ENCODE data around the gene GPR31. TPM values are rescaled to one million over a fixed set of nuclear protein-coding genes. Genes with fewer than 3 reads are reported as not detected.

The GPR31 gene, protein sequence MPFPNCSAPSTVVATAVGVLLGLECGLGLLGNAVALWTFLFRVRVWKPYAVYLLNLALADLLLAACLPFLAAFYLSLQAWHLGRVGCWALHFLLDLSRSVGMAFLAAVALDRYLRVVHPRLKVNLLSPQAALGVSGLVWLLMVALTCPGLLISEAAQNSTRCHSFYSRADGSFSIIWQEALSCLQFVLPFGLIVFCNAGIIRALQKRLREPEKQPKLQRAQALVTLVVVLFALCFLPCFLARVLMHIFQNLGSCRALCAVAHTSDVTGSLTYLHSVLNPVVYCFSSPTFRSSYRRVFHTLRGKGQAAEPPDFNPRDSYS
- total RNA-seq, result not detected

DNA sequence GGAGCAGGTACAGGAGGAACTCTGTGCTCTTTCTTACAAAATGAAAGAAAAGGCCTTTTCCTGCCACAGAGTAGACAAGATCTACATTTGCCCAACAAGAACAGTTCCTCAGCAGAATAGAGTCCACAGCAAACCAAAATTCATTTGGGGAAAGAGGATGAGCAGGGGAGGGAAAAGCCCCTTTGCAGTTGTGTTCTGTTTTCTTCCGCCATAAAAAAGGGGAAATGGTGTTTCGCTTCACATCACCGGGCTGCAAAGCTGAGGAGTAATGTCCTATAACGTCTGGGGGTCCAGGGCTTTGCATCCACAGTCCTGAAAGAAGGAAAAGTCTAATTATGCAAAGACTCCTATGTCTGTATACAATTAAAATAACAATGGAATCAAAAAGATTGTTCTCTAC is at the start of gene GPR31:
Gene GPR31, minus strand, starts transcription at position 118 of the 400 bp plus-strand sequence. CDS start 149 bp downstream, outside the sequence.

DNA sequence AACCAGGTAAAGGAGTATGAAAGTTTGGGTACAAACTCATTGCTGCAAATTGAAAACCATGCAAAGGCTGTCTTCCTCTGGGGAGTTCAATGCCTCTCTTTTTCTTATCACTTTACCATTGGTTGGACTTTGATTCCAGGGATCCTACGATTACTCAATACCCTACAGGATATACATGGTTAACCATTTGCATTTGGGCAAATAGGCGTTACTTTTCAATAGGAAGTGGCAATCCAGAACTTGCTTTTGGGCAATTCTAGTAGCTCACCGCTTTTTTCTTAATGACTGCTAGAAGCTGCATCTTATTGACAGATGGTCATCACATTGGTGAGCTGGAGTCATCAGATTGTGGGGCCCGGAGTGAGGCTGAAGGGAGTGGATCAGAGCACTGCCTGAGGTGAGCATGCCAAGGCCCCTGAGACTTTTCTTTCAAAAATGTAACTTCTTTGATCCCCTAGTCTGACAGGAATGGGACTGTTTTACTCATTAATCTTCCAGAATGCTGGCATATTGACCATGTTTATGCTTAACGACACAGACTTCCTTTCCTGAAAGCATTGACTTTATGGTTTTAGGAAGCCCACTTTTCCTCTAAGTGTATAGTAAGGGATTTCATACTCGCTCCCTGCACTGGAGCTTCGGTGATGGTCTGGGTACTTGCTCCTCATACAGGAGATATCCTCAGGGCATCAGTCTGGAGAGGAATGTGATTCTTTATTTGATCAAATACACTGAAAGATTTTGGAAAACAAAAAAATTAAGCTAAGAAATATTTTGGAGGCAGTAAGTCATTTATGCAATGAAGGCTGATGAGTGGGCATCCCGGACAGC is 34.7 kb downstream of the GPR31 start, which contains the start of gene CCR6:
Gene CCR6, plus strand, starts transcription at position 270 of the 831 bp plus-strand sequence. CDS start 13,039 bp downstream, outside the sequence.

Other genes starting within 250 kb of the GPR31 start
- 10 to 100 TPM in 1 of 2 donors, 1 to 10 TPM in 1; 7.6 to 11.7 TPM for gene RNASET2, start 201.4 kb downstream of the GPR31 start, total RNA-seq
- gene CEP43, start 158.6 kb downstream of the GPR31 start, total RNA-seq, result 10 to 100 TPM; 13.8 to 30.0 TPM
- gene CCR6, start 34.9 kb downstream of the GPR31 start, total RNA-seq, result not detected
- gene UNC93A, start 133.3 kb upstream of the GPR31 start, total RNA-seq, result not detected
- not detected for gene TTLL2, start 167.1 kb upstream of the GPR31 start, total RNA-seq

Measured in melanocyte of skin (primary cell).